Measurements from ENCODE around the gene HMMR. TPM values are rescaled to one million over a fixed set of nuclear protein-coding genes. Genes with fewer than 3 reads are reported as not detected.

The HMMR gene
- total RNA-seq, 1 experiment from 2014 or later = 54.9 TPM

- Histone ChIP-seq H3K9ac (ENCODE audit: low read length) (no peak overlapping the region), H3K79me2 (ENCODE audit: insufficient read depth, low read length) (no peaks in the 10 kb centered on the region), H3K4me2 (ENCODE audit: low read length) (no peak overlapping the region), H3K9me3 (ENCODE audit: control insufficient read depth in 1 of 2, insufficient read depth in 1 of 2, low read depth in 1 of 2, low read length in 2 of 2) (no peaks in the 10 kb centered on the region), H2AFZ (ENCODE audit: low read depth, low read length, poor library complexity, severe bottlenecking) (no peak overlapping the region), H3K4me3 (replicated peaks in 1 of 2; ENCODE audit: low read depth in 1 of 2, low read length in 2 of 2) (no peak overlapping the region), H4K20me1 (ENCODE audit: insufficient read depth) (no peaks in the 10 kb centered on the region), H3K9me2 (ENCODE audit: insufficient read depth) (no peaks in the 10 kb centered on the region), H3K4me1 (ENCODE audit: control insufficient read depth in 1 of 2, insufficient read depth in 2 of 2, low read length in 2 of 2) (no peaks in the 10 kb centered on the region), H3K27me3 (ENCODE audit: insufficient read depth, low read length) (no peaks in the 10 kb centered on the region), H3K36me3 (ENCODE audit: control insufficient read depth in 1 of 2, insufficient read depth in 2 of 2, low read length in 2 of 2) (no peaks in the 10 kb centered on the region), H3K27ac (ENCODE audit: low read depth, low read length) (no peak overlapping the region)
- intact Hi-C loops (cut with micrococcal nuclease) = no loop called here
- no TSS peak for BruUV-seq (replicated peaks)
- TF ChIP-seq POLR2A (IDR thresholded peaks at IDR 0.05; ENCODE audit: borderline replicate concordance, extremely low read depth, insufficient read depth, insufficient read length) = no peak
- no peak for ATAC-seq
- no peak for DNase-seq (ENCODE audit: low read depth, low spot score)
- POLR2A ChIA-PET = no interaction called here
- RAD21 ChIA-PET (ENCODE audit: low non-redundant PET in 1 of 2, low total read pairs in 2 of 2, uncharacterized antibody in 2 of 2, unreplicated experiment in 2 of 2) = no interaction called here
- CTCF ChIA-PET = no interaction called here
Measured at GRCh38 chr5:163525096-163525495, 64.7 kb downstream of the HMMR start.

GRCh38 chr5:163529698-163530097 is 69.3 kb downstream of the HMMR start:
- no TSS peak for BruUV-seq (replicated peaks)
- H3K27me3 ChIP-seq (ENCODE audit: insufficient read depth, low read length) = no peaks in the 10 kb centered on the region

More at GRCh38 chr5:163529698-163530097, 69.3 kb downstream of the HMMR start:
- TF ChIP-seq ELF1 (IDR thresholded peaks at IDR 0.05; ENCODE audit: borderline replicate concordance, low read depth) = no peak
- no peak for TF ChIP-seq TCF7L2 (IDR thresholded peaks at IDR 0.05; ENCODE audit: borderline replicate concordance, extremely low read depth, insufficient read depth, insufficient read length)
- TF ChIP-seq SP1 (IDR thresholded peaks at IDR 0.05; ENCODE audit: low read depth) = no peak
- TF ChIP-seq CBX3 (IDR thresholded peaks at IDR 0.05; ENCODE audit: low read depth) = no peak
- no peak for TF ChIP-seq FOSL1 (IDR thresholded peaks at IDR 0.05; ENCODE audit: low read depth)
- TF ChIP-seq SIN3A (IDR thresholded peaks at IDR 0.05; ENCODE audit: low read depth) = no peak
- TF ChIP-seq YY1 (IDR thresholded peaks at IDR 0.05; ENCODE audit: extremely low read depth, insufficient replicate concordance, low read depth, low read length) = no peak
- no peak for TF ChIP-seq POLR2A (IDR thresholded peaks at IDR 0.05; ENCODE audit: borderline replicate concordance, extremely low read depth, insufficient read depth, insufficient read length)
- no peak for TF ChIP-seq EZH2 (IDR thresholded peaks at IDR 0.05)
- no peak for TF ChIP-seq POLR2AphosphoS5 (IDR thresholded peaks at IDR 0.05; ENCODE audit: low read depth, low read length)
- no peak for TF ChIP-seq ZBTB33 (IDR thresholded peaks at IDR 0.05; ENCODE audit: extremely low read depth, insufficient replicate concordance, low read length)
- no peak for TF ChIP-seq SRF (IDR thresholded peaks at IDR 0.05; ENCODE audit: low read depth)
- TF ChIP-seq RAD21 (IDR thresholded peaks at IDR 0.05; ENCODE audit: low read depth) = no peak
- no peak for TF ChIP-seq EGR1 (IDR thresholded peaks at IDR 0.05; ENCODE audit: low read depth)
- ChIA-PET CTCF (no interaction called here), RAD21 (ENCODE audit: low non-redundant PET in 1 of 2, low total read pairs in 2 of 2, uncharacterized antibody in 2 of 2, unreplicated experiment in 2 of 2) (no interaction called here), POLR2A (no interaction called here)
- DNase-seq (ENCODE audit: low read depth, low spot score) (no peak), ATAC-seq (no peak)
- no peak overlapping the region for H3K9ac ChIP-seq (ENCODE audit: low read length)
- H3K79me2 ChIP-seq (ENCODE audit: insufficient read depth, low read length) = no peaks in the 10 kb centered on the region
- H3K4me1 ChIP-seq (ENCODE audit: control insufficient read depth in 1 of 2, insufficient read depth in 2 of 2, low read length in 2 of 2) = no peaks in the 10 kb centered on the region
- no peaks in the 10 kb centered on the region for H4K20me1 ChIP-seq (ENCODE audit: insufficient read depth)
- no peaks in the 10 kb centered on the region for H3K36me3 ChIP-seq (ENCODE audit: control insufficient read depth in 1 of 2, insufficient read depth in 2 of 2, low read length in 2 of 2)
- no peak overlapping the region for H2AFZ ChIP-seq (ENCODE audit: low read depth, low read length, poor library complexity, severe bottlenecking)
- H3K4me2 ChIP-seq (ENCODE audit: low read length) = no peak overlapping the region
- H3K27ac ChIP-seq (ENCODE audit: low read depth, low read length) = no peak overlapping the region
- no peak overlapping the region for H3K4me3 ChIP-seq (replicated peaks in 1 of 2; ENCODE audit: low read depth in 1 of 2, low read length in 2 of 2)
- intact Hi-C loops (cut with micrococcal nuclease) = no loop called here
- H3K9me3 ChIP-seq (ENCODE audit: control insufficient read depth in 1 of 2, insufficient read depth in 1 of 2, low read depth in 1 of 2, low read length in 2 of 2) = no peaks in the 10 kb centered on the region
- no peaks in the 10 kb centered on the region; the same call in 1 of the 2 replicates for H3K9me2 ChIP-seq (ENCODE audit: insufficient read depth)
